Kidney capillary endothelial cell (primary cell): ENCODE measurements around the gene CACNG1.

Experiments
- DNase-seq: peaks from one replicate; pipeline ENCODE4 v3.0.0-alpha.2; 2018; ENCODE audit warnings: low spot score

Gene CACNG1

GRCh38 chr17:67051155-67051538, 6.8 kb downstream of the CACNG1 start:
- DNase-seq = no peak

GRCh38 chr17:67051837-67052236, 7.5 kb downstream of the CACNG1 start:
- DNase-seq = no peak

- DNase-seq = no peak
Measured at GRCh38 chr17:67052720-67053437, 8.5 kb downstream of the CACNG1 start.

- no peak for DNase-seq
Measured at GRCh38 chr17:67053438-67054000, 9.2 kb downstream of the CACNG1 start.

- DNase-seq = no peak
Measured at GRCh38 chr17:67054011-67054591, 9.7 kb downstream of the CACNG1 start.

- DNase-seq = no peak
Measured at GRCh38 chr17:67054608-67055007, 10.3 kb downstream of the CACNG1 start.

- no peak for DNase-seq
Measured at GRCh38 chr17:67055041-67055443, 10.7 kb downstream of the CACNG1 start.

- DNase-seq = no peak
Measured at GRCh38 chr17:67055811-67056745, 11.7 kb downstream of the CACNG1 start.

GRCh38 chr17:67056746-67057490, 12.6 kb downstream of the CACNG1 start:
- DNase-seq = no peak

GRCh38 chr17:67058036-67058435, 13.7 kb downstream of the CACNG1 start:
- DNase-seq = no peak

- no peak for DNase-seq
Measured at GRCh38 chr17:67059372-67059771, 15.0 kb downstream of the CACNG1 start.

- no peak for DNase-seq
Measured at GRCh38 chr17:67063141-67063540, 18.8 kb downstream of the CACNG1 start.

GRCh38 chr17:67066717-67067116, 22.4 kb downstream of the CACNG1 start:
- no peak for DNase-seq

GRCh38 chr17:67067571-67068482, 23.5 kb downstream of the CACNG1 start:
- no peak for DNase-seq

GRCh38 chr17:67068999-67069398, 24.6 kb downstream of the CACNG1 start:
- no peak for DNase-seq

GRCh38 chr17:67069603-67070136, 25.3 kb downstream of the CACNG1 start:
- DNase-seq = no peak

GRCh38 chr17:67071595-67071994, 27.2 kb downstream of the CACNG1 start:
- no peak for DNase-seq

GRCh38 chr17:67072885-67073284, 28.5 kb downstream of the CACNG1 start:
- no peak for DNase-seq

GRCh38 chr17:67074781-67075180, 30.4 kb downstream of the CACNG1 start:
- no peak for DNase-seq

- DNase-seq = no peak
Measured at GRCh38 chr17:67076290-67076689, 31.9 kb downstream of the CACNG1 start.
